Measurements from ENCODE around the gene SETBP1.

The SETBP1 gene

GRCh38 chr18:44870631-44871502 lies 190.2 kb downstream of the SETBP1 start:
- DNase-seq (ENCODE audit: low read depth in 2 of 2): no peak

- DNase-seq (ENCODE audit: low read depth in 2 of 2): no peak
Observed at GRCh38 chr18:44871771-44872170, 191.1 kb downstream of the SETBP1 start.

DNA sequence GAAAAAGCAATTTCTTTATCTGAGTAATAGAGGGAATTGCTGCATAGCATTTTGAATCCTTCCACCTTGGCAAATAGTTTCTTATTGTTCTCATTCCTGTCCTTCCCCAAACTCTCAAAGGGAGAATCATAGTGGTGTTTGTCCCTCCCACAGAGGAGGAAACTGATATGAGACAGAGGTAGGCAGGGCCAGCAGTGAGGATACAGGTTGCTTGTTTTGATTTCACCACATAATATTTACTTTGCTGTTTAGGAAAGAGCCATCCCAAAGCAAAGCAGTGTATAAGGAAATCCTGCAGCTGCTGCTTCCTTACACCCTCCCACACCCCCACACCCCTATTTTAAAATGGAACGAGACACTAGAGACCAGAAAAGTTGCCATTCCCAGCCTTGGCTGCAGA lies 195.3 kb downstream of the SETBP1 start:
- no peak for DNase-seq (ENCODE audit: low read depth in 2 of 2)

DNA sequence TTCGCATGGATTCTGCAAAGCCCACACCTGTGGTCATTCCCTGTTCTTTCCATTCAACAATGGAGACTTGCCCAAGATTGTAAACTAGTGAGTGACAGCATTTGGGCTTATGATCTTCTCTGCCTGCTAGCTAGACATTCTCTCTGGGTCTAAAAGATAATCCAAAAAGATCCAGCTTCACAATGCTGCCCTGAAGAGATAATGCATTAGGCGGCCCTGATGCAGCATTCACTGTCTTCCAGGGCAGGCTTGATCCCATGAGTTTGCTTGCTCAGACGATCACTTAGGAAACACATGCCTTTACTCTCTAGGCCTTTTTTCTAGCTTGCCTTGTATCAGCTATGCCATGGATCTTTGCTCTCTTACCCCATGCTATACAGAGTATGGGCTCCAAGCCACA lies 196.1 kb downstream of the SETBP1 start:
- DNase-seq (ENCODE audit: low read depth in 2 of 2): no peak

- DNase-seq (ENCODE audit: low read depth in 2 of 2): no peak
Observed at GRCh38 chr18:44878335-44878734, 197.6 kb downstream of the SETBP1 start.

DNA sequence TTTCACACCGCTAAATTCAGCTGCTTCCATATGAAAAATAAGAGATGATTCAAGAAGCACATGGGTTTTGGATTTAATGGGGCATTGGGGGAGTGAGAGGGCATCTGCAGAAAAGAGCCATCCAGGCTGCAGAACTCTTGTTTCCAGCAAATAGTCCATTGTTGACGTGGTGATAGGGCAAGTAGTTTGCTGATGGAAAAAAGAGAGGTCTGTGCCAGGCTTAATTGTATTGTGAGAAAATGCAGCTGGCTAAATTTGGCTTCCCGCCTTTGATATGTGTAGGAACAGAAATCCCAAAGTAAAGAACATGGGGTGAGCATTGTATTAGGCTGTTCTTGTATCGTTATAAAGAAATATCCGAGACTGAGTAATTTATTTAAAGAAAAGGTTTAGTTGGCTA lies 199.5 kb downstream of the SETBP1 start:
- no peak for DNase-seq (ENCODE audit: low read depth in 2 of 2)

DNA sequence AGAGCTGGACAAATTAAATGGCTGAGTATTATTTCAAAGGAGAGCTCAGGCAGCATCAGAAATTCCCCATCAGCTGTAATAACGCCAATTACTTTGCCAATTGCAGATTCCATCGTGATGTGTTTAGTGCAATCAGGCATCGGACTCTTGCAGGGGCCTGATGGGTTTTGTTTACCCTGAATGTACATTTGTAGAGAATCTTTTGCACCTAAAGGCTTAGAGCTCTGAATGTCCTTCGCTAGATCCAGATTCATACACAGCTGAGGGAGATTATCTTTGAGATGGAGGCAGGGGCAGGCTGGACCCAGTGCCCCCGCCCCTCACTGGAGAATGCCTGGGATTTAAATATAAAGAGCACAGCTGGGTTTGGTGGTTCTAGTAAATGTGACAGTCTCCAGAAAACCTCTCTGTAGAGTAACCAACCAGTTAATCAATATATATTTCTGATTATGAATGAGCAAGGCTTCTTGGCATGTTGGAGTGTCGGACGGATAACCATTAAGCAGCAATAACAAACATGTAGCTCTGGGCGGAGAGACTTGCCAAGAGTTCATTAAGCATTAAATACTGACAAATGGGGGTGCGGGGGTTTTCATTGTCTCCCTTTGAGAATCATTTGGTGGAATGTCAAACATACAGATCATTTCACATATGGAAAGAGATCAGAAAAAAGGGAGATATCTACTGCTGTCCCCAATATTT lies 200.9 kb downstream of the SETBP1 start:
- DNase-seq (ENCODE audit: low read depth in 2 of 2): no peak

DNA sequence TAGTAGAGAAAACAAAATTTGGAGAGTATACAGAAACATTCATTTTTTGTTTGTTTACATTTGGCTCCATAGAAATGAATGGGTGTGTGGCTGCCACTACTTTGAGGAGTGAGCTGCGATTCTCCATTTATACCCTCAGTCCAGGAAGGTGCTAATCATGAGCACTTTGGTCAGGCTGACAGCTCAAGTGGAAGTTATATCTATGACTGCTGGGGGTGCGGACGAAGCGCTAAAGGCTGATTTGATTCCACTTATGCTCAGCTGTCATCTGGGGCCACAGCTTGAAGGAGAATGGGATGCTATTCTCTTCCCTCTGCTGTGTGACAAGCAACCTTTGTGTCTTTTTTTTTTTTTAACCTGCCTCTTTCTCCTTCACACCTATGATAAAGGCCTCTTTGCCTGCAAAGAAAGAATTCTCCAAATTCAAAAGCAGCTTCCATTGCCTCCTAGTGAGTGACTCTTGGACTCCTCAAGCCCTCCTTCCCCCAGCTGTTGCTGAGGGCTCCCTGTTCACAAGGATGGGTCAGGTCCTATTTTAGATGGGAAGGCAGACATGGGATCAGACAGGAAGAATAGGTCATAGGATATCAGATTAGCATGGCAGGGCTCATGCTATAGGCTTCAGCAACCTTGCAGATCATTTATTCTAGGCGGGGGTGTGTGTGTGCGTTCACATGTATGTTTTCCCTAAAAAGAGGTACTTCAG lies 201.6 kb downstream of the SETBP1 start:
- no peak for DNase-seq (ENCODE audit: low read depth in 2 of 2)

- no peak for DNase-seq (ENCODE audit: low read depth in 2 of 2)
Observed at GRCh38 chr18:44883671-44884070, 203.0 kb downstream of the SETBP1 start.

- no peak for DNase-seq (ENCODE audit: low read depth in 2 of 2)
Observed at GRCh38 chr18:44884431-44884830, 203.7 kb downstream of the SETBP1 start.

- DNase-seq (ENCODE audit: low read depth in 2 of 2): no peak
Observed at GRCh38 chr18:44885507-44885906, 204.8 kb downstream of the SETBP1 start.

DNA sequence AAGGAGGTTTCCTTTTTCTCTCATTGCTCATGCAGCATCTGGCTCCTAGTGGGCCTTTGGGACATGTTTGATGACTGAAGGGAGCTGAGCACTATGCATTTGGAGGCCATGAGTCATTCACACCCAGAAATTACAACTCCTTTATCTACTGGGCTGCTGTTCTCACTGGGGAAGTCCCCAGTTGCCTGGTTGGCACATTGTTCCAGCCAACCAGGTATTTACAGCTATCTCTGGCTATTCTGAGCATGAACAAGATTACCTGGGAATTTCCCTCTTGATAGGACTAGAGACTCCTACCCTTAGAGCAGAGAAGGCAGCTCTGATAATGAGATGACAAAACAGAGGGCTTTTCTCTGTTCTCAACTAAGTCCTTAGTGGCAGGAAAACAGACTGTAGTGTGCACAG lies 206.5 kb downstream of the SETBP1 start:
- DNase-seq (ENCODE audit: low read depth in 2 of 2): peak; percentile 26 to 32

GRCh38 chr18:44889111-44889510 lies 208.4 kb downstream of the SETBP1 start:
- DNase-seq (ENCODE audit: low read depth in 2 of 2): no peak

DNA sequence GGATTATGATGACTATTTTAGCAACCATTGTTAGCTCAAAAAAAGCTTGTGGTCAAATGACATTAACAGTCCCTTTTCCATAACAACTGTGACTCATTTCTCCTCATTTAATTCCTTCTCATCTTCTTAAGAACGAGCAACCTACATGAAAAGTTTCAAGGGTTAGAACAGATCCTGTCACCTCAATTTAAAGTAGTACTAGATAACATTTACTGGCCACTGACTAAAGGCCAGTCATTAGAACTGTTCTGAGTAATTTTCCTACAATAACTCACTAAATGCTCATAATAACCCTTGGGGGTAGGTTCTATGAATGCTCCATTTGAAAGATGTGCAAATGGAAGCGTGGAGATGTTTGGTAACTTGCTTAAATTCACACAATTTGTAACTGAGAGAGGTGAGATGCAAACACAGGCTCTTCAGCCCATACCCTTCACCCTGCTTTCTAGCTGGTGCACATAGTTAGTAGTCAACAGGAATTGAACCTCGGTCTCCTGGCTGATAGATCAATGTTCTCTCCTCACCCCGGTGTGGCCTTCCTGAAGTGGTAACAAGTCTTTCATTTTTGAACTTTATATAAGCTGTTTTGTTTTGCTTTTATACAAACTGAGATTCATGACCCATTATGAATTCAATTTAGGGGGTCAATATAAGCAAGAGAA lies 212.5 kb downstream of the SETBP1 start:
- DNase-seq (ENCODE audit: low read depth in 2 of 2): no peak

- DNase-seq (ENCODE audit: low read depth in 2 of 2): no peak
Observed at GRCh38 chr18:44893966-44894365, 213.3 kb downstream of the SETBP1 start.

DNA sequence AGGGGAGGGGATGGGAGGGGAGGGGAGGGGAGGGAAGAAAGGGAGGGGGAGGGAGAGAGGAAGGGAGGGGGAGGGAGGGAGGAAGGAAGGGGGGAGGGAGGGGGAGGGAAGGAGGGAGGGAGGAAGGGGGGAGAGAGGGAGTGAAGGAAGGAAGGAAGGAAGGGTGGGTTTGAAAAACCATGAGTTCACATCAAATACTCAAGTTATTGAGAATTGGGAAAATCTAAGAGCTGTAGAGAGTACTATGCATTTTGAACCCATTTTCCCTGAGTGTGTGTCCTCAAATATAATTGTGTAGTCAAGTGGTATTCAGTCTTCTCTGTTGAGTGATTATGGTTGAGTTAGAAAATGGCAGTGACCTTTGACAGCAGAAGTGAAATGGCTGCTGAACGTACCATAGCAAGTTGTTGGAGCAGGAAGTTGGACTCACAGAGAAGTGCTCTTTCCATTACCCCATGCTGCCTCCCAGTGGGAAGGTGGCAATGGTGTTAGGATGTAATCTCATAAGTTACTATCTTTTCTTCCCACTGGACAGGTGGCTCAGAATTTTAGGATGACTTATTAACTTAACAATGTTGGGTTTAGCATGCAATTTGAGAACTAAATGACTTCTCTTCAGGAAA lies 214.6 kb downstream of the SETBP1 start:
- DNase-seq (ENCODE audit: low read depth in 2 of 2): peak; percentile 4 to 22

GRCh38 chr18:44896846-44897245 lies 216.2 kb downstream of the SETBP1 start:
- DNase-seq (ENCODE audit: low read depth in 2 of 2): no peak

- DNase-seq (ENCODE audit: low read depth in 2 of 2): no peak
Observed at GRCh38 chr18:44897411-44897810, 216.7 kb downstream of the SETBP1 start.

- no peak for DNase-seq (ENCODE audit: low read depth in 2 of 2)
Observed at GRCh38 chr18:44897816-44898215, 217.1 kb downstream of the SETBP1 start.

- DNase-seq (ENCODE audit: low read depth in 2 of 2): no peak
Observed at GRCh38 chr18:44898498-44898897, 217.8 kb downstream of the SETBP1 start.

GRCh38 chr18:44899832-44900231 lies 219.1 kb downstream of the SETBP1 start:
- DNase-seq (ENCODE audit: low read depth in 2 of 2): no peak

DNA sequence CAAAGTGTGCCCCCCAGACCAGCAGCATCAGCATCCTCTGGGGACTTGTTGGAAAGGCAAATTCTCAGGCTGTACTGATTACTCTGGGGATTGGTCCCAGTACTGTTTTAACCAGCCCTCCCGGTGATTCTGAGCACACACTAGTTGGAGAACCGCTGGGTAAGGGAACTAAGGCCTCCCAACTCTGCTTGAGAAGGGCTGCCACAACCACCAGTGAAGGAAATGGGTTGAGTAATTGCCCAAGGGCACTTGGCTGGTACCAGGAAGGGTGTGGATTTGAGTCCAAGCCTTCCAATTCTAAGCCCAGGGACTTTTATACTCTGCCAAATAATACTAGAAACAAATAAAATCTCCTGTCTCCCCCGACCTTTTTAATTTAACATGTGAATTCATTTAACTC lies 219.9 kb downstream of the SETBP1 start:
- DNase-seq (ENCODE audit: low read depth in 2 of 2): no peak
